ENCODE data around the gene HFE. TPM values are rescaled to one million over a fixed set of nuclear protein-coding genes. Genes with fewer than 3 reads are reported as not detected.

HFE gene
- total and polyA plus RNA-seq, 7 donors, result 1.6 to 7.8 (median 4.7) TPM

DNA sequence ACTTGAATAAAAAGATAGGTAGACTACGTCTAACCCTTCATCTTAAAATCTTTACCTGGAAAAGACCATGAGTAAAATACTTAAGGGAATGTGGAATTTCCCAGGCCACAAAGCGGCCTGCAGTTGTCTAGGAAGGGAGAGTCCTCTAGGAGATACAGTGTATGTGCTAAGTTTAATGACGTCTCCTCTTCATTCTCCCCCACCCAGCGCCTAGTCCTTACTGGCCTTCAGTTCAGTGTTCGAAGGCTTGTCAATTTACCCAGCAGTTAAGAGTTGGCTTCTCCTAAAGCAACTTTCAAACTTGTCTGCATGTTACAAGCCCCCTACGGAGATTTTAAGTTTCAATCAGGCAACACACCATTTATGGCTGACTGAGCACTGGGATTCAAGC is 35.2 kb downstream of the HFE start:
- Histone ChIP-seq H3K9me3 (no peaks in the 10 kb centered on the region), H3K36me3 (no peaks in the 10 kb centered on the region), H3K27ac (peak overlapping the region; percentile 96 to 99 (median 98)), H3K4me1 (peaks cover 0 to 15% (median 11%) of the 10 kb centered on the region in 4 donors), H3K4me3 (peak overlapping the region; percentile 80 to 94 (median 90)), H3K27me3 (no peaks in the 10 kb centered on the region)
- intact Hi-C loops (cut with DNase I), result loop anchor here (2.0 to 10.0 kb wide), 5 partner anchors 36 to 1012 kb away; partner anchors contain the start of gene HFE
- no peak for DNase-seq
- TF ChIP-seq POLR2AphosphoS5 (IDR thresholded peaks at IDR 0.05) (no peak), POLR2A (IDR thresholded peaks at IDR 0.05) (no peak), EP300 (IDR thresholded peaks at IDR 0.05) (no peak)
- TF ChIP-seq, protein P1, sequence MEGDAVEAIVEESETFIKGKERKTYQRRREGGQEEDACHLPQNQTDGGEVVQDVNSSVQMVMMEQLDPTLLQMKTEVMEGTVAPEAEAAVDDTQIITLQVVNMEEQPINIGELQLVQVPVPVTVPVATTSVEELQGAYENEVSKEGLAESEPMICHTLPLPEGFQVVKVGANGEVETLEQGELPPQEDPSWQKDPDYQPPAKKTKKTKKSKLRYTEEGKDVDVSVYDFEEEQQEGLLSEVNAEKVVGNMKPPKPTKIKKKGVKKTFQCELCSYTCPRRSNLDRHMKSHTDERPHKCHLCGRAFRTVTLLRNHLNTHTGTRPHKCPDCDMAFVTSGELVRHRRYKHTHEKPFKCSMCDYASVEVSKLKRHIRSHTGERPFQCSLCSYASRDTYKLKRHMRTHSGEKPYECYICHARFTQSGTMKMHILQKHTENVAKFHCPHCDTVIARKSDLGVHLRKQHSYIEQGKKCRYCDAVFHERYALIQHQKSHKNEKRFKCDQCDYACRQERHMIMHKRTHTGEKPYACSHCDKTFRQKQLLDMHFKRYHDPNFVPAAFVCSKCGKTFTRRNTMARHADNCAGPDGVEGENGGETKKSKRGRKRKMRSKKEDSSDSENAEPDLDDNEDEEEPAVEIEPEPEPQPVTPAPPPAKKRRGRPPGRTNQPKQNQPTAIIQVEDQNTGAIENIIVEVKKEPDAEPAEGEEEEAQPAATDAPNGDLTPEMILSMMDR (IDR thresholded peaks at IDR 0.05), result no peak
- 54 to 58% methylated on average over 6 of the region's 6 CpGs for WGBS, 2 donors

DNA sequence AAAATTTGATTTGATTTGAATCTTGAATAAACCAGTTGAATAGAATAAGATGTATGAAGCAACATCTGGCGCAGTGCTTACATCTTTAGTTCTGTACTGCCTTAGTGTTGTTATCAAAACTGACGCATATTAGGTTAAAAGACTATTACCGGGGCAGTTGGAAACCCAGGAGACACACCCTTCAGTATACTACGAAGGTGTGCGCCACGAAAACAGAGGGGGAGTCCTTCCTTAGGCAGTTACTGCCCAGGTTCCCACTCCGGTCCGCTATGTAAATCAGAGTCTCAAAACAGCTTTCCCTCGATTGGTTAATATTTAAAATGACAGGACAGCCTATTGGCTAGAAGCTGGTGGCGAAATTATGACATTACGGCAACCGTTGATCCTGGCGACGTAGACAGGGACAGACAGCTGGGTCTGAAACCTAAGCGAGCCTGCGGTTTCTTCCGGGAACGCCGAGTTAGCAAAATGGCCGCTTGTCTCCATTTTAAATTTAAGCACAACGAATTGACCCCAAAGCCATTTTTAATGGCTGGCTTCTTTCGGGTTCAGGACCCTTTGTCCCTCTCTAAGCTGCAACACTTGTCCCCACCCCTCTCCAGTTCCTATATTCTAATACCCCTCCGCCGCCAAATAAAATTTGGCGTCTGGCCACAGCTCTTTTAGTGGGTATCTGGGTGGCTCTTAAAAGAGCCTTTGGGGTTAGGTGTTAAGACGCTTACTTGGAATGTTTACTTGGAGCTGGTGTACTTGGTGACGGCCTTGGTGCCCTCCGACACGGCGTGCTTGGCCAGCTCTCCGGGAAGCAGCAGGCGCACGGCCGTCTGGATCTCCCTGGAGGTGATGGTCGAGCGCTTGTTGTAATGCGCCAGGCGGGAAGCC is 35.8 kb downstream of the HFE start:
- Histone ChIP-seq H3K27ac (peak overlapping the region; percentile 96 to 99 (median 98)), H3K4me1 (peaks cover 0 to 21% (median 17%) of the 10 kb centered on the region in 4 donors), H3K4me3 (peak overlapping the region; percentile 80 to 94 (median 90)), H3K9me3 (no peaks in the 10 kb centered on the region), H3K27me3 (no peaks in the 10 kb centered on the region), H3K36me3 (peaks cover 0 to 4% (median 0%) of the 10 kb centered on the region in 4 donors)
- intact Hi-C loops (cut with DNase I), result loop anchor here (2.0 to 10.0 kb wide), 5 partner anchors 36 to 1012 kb away; partner anchors contain the start of gene HFE
- WGBS, 2 donors, result 0 to 1% methylated on average over 38 of the region's 38 CpGs
- DNase-seq, result peak; percentile 98
- TF ChIP-seq, protein P1 (IDR thresholded peaks at IDR 0.05), result no peak
- TF ChIP-seq POLR2AphosphoS5 (IDR thresholded peaks at IDR 0.05), result peak; percentile 94 to 98 (median 96)
- peak; percentile 84 to 91 for TF ChIP-seq POLR2A (IDR thresholded peaks at IDR 0.05)
- peak; percentile 72 to 92 (median 89) for TF ChIP-seq EP300 (IDR thresholded peaks at IDR 0.05)

DNA sequence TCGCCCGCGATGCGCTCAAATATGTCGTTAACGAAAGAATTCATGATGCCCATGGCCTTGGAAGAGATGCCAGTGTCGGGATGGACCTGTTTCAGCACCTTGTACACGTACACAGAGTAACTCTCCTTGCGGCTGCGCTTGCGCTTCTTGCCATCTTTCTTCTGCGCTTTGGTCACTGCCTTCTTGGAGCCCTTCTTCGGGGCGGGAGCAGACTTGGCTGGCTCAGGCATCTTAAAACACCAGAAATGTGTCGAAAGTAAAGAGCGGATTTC is 36.4 kb downstream of the HFE start:
- H3K36me3 ChIP-seq, result peaks cover 0 to 10% (median 1%) of the 10 kb centered on the region in 4 donors
- peak overlapping the region; percentile 80 to 94 (median 90) for H3K4me3 ChIP-seq
- intact Hi-C loops (cut with DNase I), result loop anchor here (2.0 to 10.0 kb wide), 5 partner anchors 37 to 1011 kb away; partner anchors contain the start of gene HFE
- H3K4me1 ChIP-seq, result peaks cover 0 to 26% (median 22%) of the 10 kb centered on the region in 4 donors
- H3K27me3 ChIP-seq, result no peaks in the 10 kb centered on the region
- H3K27ac ChIP-seq, result peak overlapping the region; percentile 96 to 99 (median 98)
- no peaks in the 10 kb centered on the region for H3K9me3 ChIP-seq
- DNase-seq, result no peak
- 0% methylated on average over 16 of the region's 16 CpGs for WGBS, 2 donors
- peak in 1 of 2 donors; percentile 86 for TF ChIP-seq POLR2A (IDR thresholded peaks at IDR 0.05)
- TF ChIP-seq POLR2AphosphoS5 (IDR thresholded peaks at IDR 0.05), result peak in 2 of 4 donors; percentile 99
- no peak for TF ChIP-seq EP300 (IDR thresholded peaks at IDR 0.05)

DNA sequence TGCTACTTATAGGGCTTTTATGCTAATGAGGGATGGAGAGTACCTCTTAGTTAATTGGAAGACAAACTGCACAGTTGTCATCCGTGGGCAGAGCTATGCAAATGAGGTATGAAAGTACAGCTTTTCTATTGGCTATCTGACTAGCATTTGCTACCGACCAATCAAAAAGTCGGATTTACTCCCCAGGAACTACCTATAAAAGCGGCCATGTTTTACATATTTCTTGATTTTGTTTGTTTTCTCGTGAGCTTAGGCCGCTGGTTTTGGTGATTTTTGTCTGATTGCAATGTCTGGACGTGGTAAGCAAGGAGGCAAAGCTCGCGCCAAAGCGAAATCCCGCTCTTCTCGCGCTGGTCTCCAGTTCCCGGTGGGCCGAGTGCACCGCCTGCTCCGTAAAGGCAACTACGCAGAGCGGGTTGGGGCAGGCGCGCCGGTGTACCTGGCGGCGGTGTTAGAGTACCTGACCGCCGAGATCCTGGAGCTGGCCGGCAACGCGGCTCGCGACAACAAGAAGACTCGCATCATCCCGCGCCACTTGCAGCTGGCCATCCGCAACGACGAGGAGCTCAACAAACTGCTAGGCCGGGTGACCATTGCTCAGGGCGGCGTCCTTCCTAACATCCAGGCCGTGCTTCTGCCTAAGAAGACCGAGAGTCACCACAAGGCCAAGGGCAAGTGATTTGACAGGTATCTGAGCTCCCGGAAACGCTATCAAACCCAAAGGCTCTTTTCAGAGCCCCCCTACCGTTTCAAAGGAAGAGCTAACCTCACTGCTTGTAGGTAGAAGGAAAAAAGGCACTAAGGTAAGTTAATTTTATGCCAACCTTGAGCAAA is 36.9 kb downstream of the HFE start:
- TF ChIP-seq EP300 (IDR thresholded peaks at IDR 0.05) (peak in 1 of 4 donors; percentile 22), POLR2A (IDR thresholded peaks at IDR 0.05) (peak; percentile 99), POLR2AphosphoS5 (IDR thresholded peaks at IDR 0.05) (peak; percentile 100)
- TF ChIP-seq, protein P1 (IDR thresholded peaks at IDR 0.05), result no peak
- Histone ChIP-seq H3K4me1 (peaks cover 0 to 27% (median 25%) of the 10 kb centered on the region in 4 donors), H3K27ac (peak overlapping the region; percentile 96 to 99 (median 98)), H3K9me3 (no peaks in the 10 kb centered on the region), H3K27me3 (no peaks in the 10 kb centered on the region), H3K36me3 (peaks cover 0 to 16% (median 1%) of the 10 kb centered on the region in 4 donors), H3K4me3 (peak overlapping the region; percentile 80 to 94 (median 90))
- intact Hi-C loops (cut with DNase I), result loop anchor here (2.0 to 10.0 kb wide), 5 partner anchors 37 to 1011 kb away; partner anchors contain the start of gene HFE
- WGBS, 2 donors, result 0% methylated on average over 45 of the region's 45 CpGs
- DNase-seq, result peak; percentile 94

Measured in sigmoid colon (tissue), 7 donors.